GM12878 (cell line): ENCODE data around the gene CDYL. TPM values are rescaled to one million over a fixed set of nuclear protein-coding genes. Genes with fewer than 3 reads are reported as not detected.

ENCODE experiments used
- ATF7 ChIP-seq: fragments of 450-650 bp; IDR thresholded peaks from 2 replicates; pipeline ENCODE4 v1.6.1; 2016; ENCODE audit warnings: low read depth, mild to moderate bottlenecking
- CREM ChIP-seq: IDR thresholded peaks from 2 replicates; pipeline ENCODE4 v1.6.1; 2014; ENCODE audit warnings: antibody characterized with exemption, low read depth
- HCFC1 ChIP-seq: fragments of 150-350 bp; IDR thresholded peaks from 2 replicates; pipeline ENCODE4 v1.6.1; 2014; ENCODE audit warnings: low read length
- IRF3 ChIP-seq: fragments of 450-650 bp; IDR thresholded peaks from 2 replicates; pipeline ENCODE4 v1.6.1; 2014; ENCODE audit warnings: mild to moderate bottlenecking
- JUND ChIP-seq: IDR thresholded peaks from 2 replicates; pipeline ENCODE4 v1.6.1; 2012; ENCODE audit warnings: low read depth, mild to moderate bottlenecking, low read length, improper control_type of control experiment, moderate library complexity
- MYB ChIP-seq: fragments of 150-350 bp; IDR thresholded peaks from 2 replicates; pipeline ENCODE4 v1.6.1; 2014; ENCODE audit warnings: mild to moderate bottlenecking, low read depth, low read length, borderline replicate concordance
- NBN ChIP-seq: fragments of 450-650 bp; IDR thresholded peaks from 2 replicates; pipeline ENCODE4 v1.6.1; 2016
- RAD21 ChIP-seq: IDR thresholded peaks from 2 replicates; pipeline ENCODE4 v1.6.1; 2011; ENCODE audit warnings: mild to moderate bottlenecking, low read depth, low read length, moderate library complexity; ENCODE audit not compliant: insufficient read depth
- REST ChIP-seq: IDR thresholded peaks from 2 replicates; pipeline ENCODE4 v1.6.1; 2012; ENCODE audit warnings: mild to moderate bottlenecking, low read depth, low read length
- RFX5 ChIP-seq: IDR thresholded peaks from 2 replicates; pipeline ENCODE4 v1.6.1; 2011; ENCODE audit warnings: low read depth, low read length, improper control_type of control experiment
- SIN3A ChIP-seq: IDR thresholded peaks from 2 replicates; pipeline ENCODE4 v1.6.1; 2012; ENCODE audit warnings: low read depth, low read length, improper control_type of control experiment
- SPI1 ChIP-seq: IDR thresholded peaks from 2 replicates; pipeline ENCODE4 v1.6.1; 2011; ENCODE audit warnings: low read depth, mild to moderate bottlenecking, low read length, moderate library complexity, borderline replicate concordance; ENCODE audit not compliant: insufficient read depth
- USF1 ChIP-seq: IDR thresholded peaks from 2 replicates; pipeline ENCODE4 v1.6.1; 2011; ENCODE audit warnings: borderline replicate concordance, low read depth, mild to moderate bottlenecking, moderate library complexity, mixed read lengths, low read length; ENCODE audit not compliant: insufficient read depth; ENCODE audit errors: extremely low read length
- ZNF217 ChIP-seq: fragments of 450-650 bp; IDR thresholded peaks from 2 replicates; pipeline ENCODE4 v1.6.1; 2017; ENCODE audit warnings: antibody characterized with exemption, mild to moderate bottlenecking
- polyA plus RNA-seq, 11 experiments: library from polyadenylated mRNA; depleted of rRNA in 4 of 11; unstranded in 6 of 11; stranded (reverse) in 5 of 11; fragments of >200 nt; fragmentation: Nextera tagmentation in 4 of 11; fragmentation: Illumina TruSeq in 1 of 11; extraction: Ambion mirVana in 4 of 11; extraction: Trizol in 1 of 11; gene quantifications; 1 replicate in 1 of 11; 2 replicates in 10 of 11; pipeline versions ENCODE4 v1.2.1 to v1.2.3, GENCODE V29; 2011 to 2016; ENCODE audit warnings: inconsistent platforms in 2 of 11, missing spikeins in 2 of 11, low read depth in 1 of 11
- total RNA-seq, 4 experiments: library from RNA; depleted of rRNA in 3 of 4; stranded (reverse); fragments of >200 nt in 3 of 4; fragmentation: Illumina TruSeq in 1 of 4; extraction: Trizol in 1 of 4; gene quantifications; 2 replicates each; pipeline versions ENCODE4 v1.2.1 to v1.2.3, GENCODE V29; 2013 to 2021

CDYL gene
- total and polyA plus RNA-seq, 10 of the 15 experiments (the other 5 are each of a cell fraction or from before 2014, with no cell fraction given): 9.3 to 61.2 (median 28.5) TPM

GRCh38 chr6:4800662-4801061 lies 24.5 kb downstream of the CDYL start (continued):
- TF ChIP-seq USF1 (no peak), MYB (no peak), ATF7 (peak; percentile 99), IRF3 (no peak), HCFC1 (no peak), RFX5 (no peak), NBN (peak; percentile 45; the same call in 1 of the 2 replicates), SPI1 (no peak), RAD21 (no peak), JUND (peak; percentile 22; the same call in 1 of the 2 replicates), REST (no peak), SIN3A (no peak), CREM (peak; percentile 41; the same call in 1 of the 2 replicates), ZNF217 (no peak)
